Motor neuron (in vitro differentiated cells): ENCODE data around the gene KPRP. TPM values are rescaled to one million over a fixed set of nuclear protein-coding genes. Genes with fewer than 3 reads are reported as not detected.

Experiments
- ATAC-seq, 8 experiments: fragments of 200-7000 bp; cut with Tn5 transposase; replicated peaks in 6 of 8; 2 replicates each; pipeline ENCODE4 v1.8.0; 2021; ENCODE audit warnings: mild to moderate bottlenecking in 8 of 8, moderate library complexity in 8 of 8
- H3K27ac ChIP-seq, 2 donors: fragments of 250-450 bp; sonication (Bioruptor Pico); 2 replicates each; pipeline ENCODE4 v1.9.0; 2021; ENCODE audit warnings: antibody characterized with exemption in 2 of 2, mild to moderate bottlenecking in 2 of 2, moderate library complexity in 1 of 2
- H3K4me1 ChIP-seq, 2 donors: fragments of 250-450 bp; sonication (Bioruptor Pico); replicated peaks in 1 of 2; 2 replicates each; pipeline ENCODE4 v1.6.1; 2021; ENCODE audit warnings: antibody characterized with exemption in 2 of 2, mild to moderate bottlenecking in 2 of 2, moderate library complexity in 1 of 2
- H3K4me3 ChIP-seq, 5 donors: fragments of 250-450 bp; sonication (Bioruptor Pico); 2 replicates each; pipeline ENCODE4 v1.9.0; 2021; ENCODE audit warnings: antibody characterized with exemption in 5 of 5, mild to moderate bottlenecking in 5 of 5, moderate library complexity in 4 of 5
- WGBS, 10 experiments: fragments of 450-650 bp; shearing (Covaris generic); methylation state at CpG; one replicate each; pipeline ENCODE4 v1.0.0; 2022; 5-methylcytosine and 5-hydroxymethylcytosine counted together
- in situ Hi-C, 9 experiments: fragments of 400-800 bp; cut with MboI; loops; one replicate each; pipeline ENCODE4 v1.15.0; 2021; ENCODE audit warnings: low sequenced_read_pairs in 9 of 9, low pct_unique_long_range_greater_than_20kb in 2 of 9; ENCODE audit not compliant: unreplicated experiment in 9 of 9
- total RNA-seq, 8 experiments: library from RNA; unstranded; fragments of 300-600 nt; gene quantifications; 2 replicates each; pipeline versions ENCODE4 v1.2.3 to v1.2.4, GENCODE V29; 2022

Gene KPRP
- total RNA-seq, 8 experiments from 2014 or later: 0.20 to 1.8 (median 0.37) TPM; not detected in 2

GRCh38 chr1:152753586-152753985 lies 4.2 kb upstream of the KPRP start:
- H3K4me3 ChIP-seq: no peak overlapping the region
- H3K4me1 ChIP-seq: no peaks in the 10 kb centered on the region
- no peak overlapping the region for H3K27ac ChIP-seq
- in situ Hi-C loops: no loop called here
- no peak for ATAC-seq
- 0 to 83% (median 7%) methylated on average over 1 of the region's 1 CpG; no CpG with 5 or more reads in 4 of the 10 experiments for WGBS, 10 experiments

DNA sequence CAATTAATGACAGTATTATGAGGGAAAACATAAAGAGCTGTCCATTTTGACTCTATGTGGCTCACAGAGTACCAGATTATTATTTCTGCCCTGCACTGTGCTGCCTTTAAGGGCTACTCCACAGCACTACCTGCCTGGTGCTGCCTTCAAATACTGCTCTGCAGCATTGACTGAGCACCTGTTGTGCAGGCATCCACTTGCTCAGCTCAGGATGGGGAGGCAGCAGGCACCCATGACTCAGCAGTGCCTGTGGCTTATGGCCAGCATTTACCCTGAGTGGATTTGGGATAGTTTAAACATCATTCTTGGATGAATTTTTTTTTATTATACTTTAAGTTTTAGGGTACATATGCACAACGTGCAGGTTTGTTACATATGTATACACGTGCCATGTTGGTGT lies 953 bp upstream of the KPRP start:
- Histone ChIP-seq H3K4me1 (no peaks in the 10 kb centered on the region), H3K4me3 (no peak overlapping the region), H3K27ac (no peak overlapping the region)
- in situ Hi-C loops: no loop called here
- 20% methylated on average over 1 of the region's 2 CpGs; no CpG with 5 or more reads in 9 of the 10 experiments for WGBS, 10 experiments
- ATAC-seq: no peak

- no peaks in the 10 kb centered on the region for H3K4me1 ChIP-seq
- in situ Hi-C loops: no loop called here
- WGBS, 10 experiments: 4 to 100% (median 45%) methylated on average over 1 to 4 of the region's 4 CpGs; no CpG with 5 or more reads in 2 of the 10 experiments
- no peak overlapping the region for H3K4me3 ChIP-seq
- ATAC-seq: no peak
- H3K27ac ChIP-seq: no peak overlapping the region
These were observed 811 bp downstream of the KPRP start for GRCh38 chr1:152758636-152759035.

DNA sequence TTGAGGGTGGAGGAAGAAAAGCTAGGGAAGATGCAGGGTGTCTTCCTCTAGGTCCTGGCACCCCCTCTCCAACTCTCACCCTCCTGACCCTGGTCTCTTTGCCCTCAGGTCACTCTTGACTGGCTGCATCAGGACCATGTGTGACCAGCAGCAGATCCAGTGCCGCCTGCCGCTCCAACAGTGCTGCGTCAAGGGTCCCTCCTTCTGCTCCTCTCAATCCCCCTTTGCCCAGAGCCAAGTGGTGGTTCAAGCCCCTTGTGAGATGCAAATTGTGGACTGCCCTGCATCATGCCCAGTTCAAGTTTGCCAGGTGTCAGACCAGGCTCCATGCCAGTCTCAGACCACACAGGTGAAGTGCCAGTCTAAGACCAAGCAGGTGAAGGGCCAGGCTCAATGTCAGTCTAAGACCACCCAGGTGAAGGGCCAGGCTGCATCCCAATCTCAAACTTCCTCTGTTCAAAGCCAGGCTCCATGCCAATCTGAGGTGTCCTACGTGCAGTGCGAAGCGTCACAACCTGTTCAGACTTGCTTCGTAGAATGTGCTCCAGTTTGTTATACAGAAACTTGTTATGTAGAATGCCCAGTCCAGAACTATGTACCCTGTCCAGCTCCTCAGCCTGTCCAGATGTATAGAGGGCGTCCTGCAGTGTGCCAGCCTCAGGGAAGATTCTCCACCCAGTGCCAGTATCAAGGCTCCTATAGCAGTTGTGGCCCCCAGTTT lies 1.8 kb downstream of the KPRP start:
- WGBS, 10 experiments: 0 to 100% (median 86%) methylated on average over 1 to 5 of the region's 8 CpGs; no CpG with 5 or more reads in 2 of the 10 experiments
- ATAC-seq: no peak
- in situ Hi-C loops: no loop called here
- no peak overlapping the region for H3K27ac ChIP-seq
- H3K4me1 ChIP-seq: no peaks in the 10 kb centered on the region
- no peak overlapping the region for H3K4me3 ChIP-seq

GRCh38 chr1:152760551-152761190 lies 2.8 kb downstream of the KPRP start:
- Histone ChIP-seq H3K4me1 (no peaks in the 10 kb centered on the region), H3K27ac (no peak overlapping the region), H3K4me3 (no peak overlapping the region)
- ATAC-seq: no peak
- 70 to 100% (median 85%) methylated on average over 2 to 19 of the region's 31 CpGs; no CpG with 5 or more reads in 4 of the 10 experiments for WGBS, 10 experiments
- in situ Hi-C loops: no loop called here

- Histone ChIP-seq H3K4me3 (no peak overlapping the region), H3K4me1 (no peaks in the 10 kb centered on the region), H3K27ac (no peak overlapping the region)
- WGBS, 10 experiments: 0 to 100% (median 63%) methylated on average over 1 to 3 of the region's 3 CpGs; no CpG with 5 or more reads in 2 of the 10 experiments
- ATAC-seq: no peak
- in situ Hi-C loops: no loop called here
These were observed 3.9 kb downstream of the KPRP start for GRCh38 chr1:152761609-152762213.

DNA sequence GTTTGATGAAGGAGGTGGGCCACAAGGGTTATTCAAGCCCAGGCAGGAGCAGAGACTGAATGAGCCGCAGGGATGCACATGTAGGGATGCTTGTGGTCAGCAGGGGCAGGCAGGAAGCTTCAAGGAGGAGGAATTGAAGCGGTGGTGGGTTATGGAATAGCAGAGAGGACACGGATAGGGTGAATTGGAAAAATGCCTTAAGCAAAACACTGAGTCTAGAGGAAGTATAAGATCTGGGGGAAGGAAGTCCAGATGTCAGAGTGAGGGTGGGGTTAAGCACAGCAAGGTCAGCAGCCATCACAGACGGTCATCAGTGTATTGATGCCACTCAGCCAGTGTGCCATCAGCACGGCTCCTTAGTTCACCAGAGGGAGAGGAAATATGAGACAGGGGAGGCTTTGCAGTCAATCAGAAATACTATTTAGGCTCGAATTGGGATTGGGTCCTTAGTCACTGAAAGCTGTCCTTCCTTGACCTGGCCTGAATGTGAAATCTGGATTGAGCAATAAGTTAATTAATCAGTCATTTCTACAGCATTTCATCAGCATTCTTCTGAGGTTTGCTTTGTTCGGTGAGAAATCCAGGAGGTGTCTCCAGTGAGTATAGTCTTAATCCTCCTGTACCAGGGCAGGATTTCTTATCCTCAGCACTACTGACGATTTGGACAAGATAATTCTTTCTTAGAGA lies 11.2 kb downstream of the KPRP start:
- peak in 3 of 8 experiments; percentile 42 to 78 (median 74) for ATAC-seq

DNA sequence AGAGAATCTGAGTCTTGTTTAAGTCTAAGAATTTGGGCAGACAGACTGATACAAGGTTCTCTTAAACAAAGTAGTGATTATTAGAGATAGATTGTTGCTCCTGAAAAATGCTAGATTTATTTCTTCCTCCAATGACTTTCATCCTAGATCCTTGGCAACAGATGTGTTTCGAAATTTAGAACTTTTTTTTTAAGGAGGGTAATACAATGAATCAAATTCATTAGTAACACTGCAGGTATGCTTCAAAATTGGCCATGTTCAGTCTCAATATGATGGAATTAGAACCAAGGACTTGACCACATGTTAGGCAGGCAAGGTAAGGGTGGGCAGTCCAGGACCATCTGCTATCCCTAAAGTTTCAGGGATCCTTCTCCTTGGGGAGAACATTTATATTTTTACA lies 12.6 kb downstream of the KPRP start:
- ATAC-seq: no peak
- in situ Hi-C loops: no loop called here
- no peak overlapping the region for H3K4me3 ChIP-seq
- no peak overlapping the region for H3K27ac ChIP-seq
- no peaks in the 10 kb centered on the region for H3K4me1 ChIP-seq
- WGBS, 10 experiments: 0 to 53% (median 11%) methylated on average over 1 of the region's 1 CpG; no CpG with 5 or more reads in 3 of the 10 experiments

More for the DNA sequence above, 11.2 kb downstream of the KPRP start:
- Histone ChIP-seq H3K4me1 (no peaks in the 10 kb centered on the region), H3K4me3 (no peak overlapping the region), H3K27ac (no peak overlapping the region)
- 0 to 58% (median 16%) methylated on average over 1 to 8 of the region's 8 CpGs; no CpG with 5 or more reads in 1 of the 10 experiments for WGBS, 10 experiments
- in situ Hi-C loops: no loop called here

- H3K27ac ChIP-seq: no peak within 1 kb of the TSS
- WGBS, 10 experiments: 0 to 62% (median 9%) methylated on average over 1 to 5 of the region's 6 CpGs; no CpG with 5 or more reads in 3 of the 10 experiments
- peak in 1 of 8 experiments; percentile 31 for ATAC-seq
- H3K4me3 ChIP-seq: no peak within 1 kb of the TSS
- in situ Hi-C loops: no loop called here
- H3K4me1 ChIP-seq: no peaks in the 10 kb centered on the region
These were observed 17.1 kb downstream of the KPRP start, which contains the start of gene LCE1F for GRCh38 chr1:152774875-152775274. Gene LCE1F, plus strand, starts transcription at chr1:152775140. Its CDS starts 1,232 bp downstream, at chr1:152776372.

- in situ Hi-C loops: no loop called here
- H3K4me3 ChIP-seq: no peak overlapping the region
- ATAC-seq: no peak
- 48 to 83% (median 70%) methylated on average over 2 to 5 of the region's 11 CpGs; no CpG with 5 or more reads in 5 of the 10 experiments for WGBS, 10 experiments
- H3K4me1 ChIP-seq: no peaks in the 10 kb centered on the region
- H3K27ac ChIP-seq: no peak overlapping the region
These were observed 18.5 kb downstream of the KPRP start for GRCh38 chr1:152776361-152776760.

DNA sequence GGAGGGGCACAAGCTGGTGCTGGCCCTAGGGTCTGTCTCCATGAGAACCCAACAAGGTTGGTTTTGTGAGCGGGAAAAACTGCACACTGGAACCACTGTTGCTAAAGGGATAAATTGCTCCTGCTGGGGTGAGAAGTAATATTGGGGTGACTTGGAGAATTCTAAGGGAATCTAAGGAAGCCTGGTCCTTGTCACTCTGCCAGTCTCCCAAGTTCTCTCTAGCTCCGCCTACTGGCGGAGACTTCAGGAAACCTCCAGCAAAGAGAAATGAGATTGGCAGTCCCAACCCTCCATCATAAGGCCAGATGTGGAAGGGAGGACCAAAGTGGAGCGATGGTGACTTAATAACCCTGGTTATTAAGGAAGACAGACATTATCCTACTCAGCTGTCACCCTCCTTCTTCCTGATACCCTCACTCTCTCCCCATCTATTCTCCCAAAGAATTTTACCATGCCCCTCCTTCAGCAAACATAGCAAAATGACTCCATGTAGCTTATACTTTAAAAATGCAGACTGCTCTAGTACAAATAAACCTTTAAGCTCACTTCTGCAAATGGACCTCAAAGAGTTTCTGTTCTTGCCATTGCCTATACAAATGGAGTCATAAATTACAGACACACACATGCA lies 19.8 kb downstream of the KPRP start:
- Histone ChIP-seq H3K27ac (no peak overlapping the region), H3K4me1 (no peaks in the 10 kb centered on the region), H3K4me3 (no peak overlapping the region)
- WGBS, 10 experiments: 0 to 68% (median 58%) methylated on average over 2 to 3 of the region's 4 CpGs; no CpG with 5 or more reads in 4 of the 10 experiments
- in situ Hi-C loops: no loop called here
- peak in 2 of 8 experiments; percentile 27 to 48 for ATAC-seq

GRCh38 chr1:152783095-152783494 lies 25.3 kb downstream of the KPRP start:
- in situ Hi-C loops: no loop called here
- Histone ChIP-seq H3K4me1 (no peaks in the 10 kb centered on the region), H3K27ac (no peak overlapping the region), H3K4me3 (no peak overlapping the region)
- no peak for ATAC-seq
- 0 to 63% (median 35%) methylated on average over 1 to 2 of the region's 2 CpGs; no CpG with 5 or more reads in 3 of the 10 experiments for WGBS, 10 experiments
